ENCODE measurements around the gene CAMTA1.

- TF ChIP-seq POLR2AphosphoS5 (IDR thresholded peaks at IDR 0.05) = no peak
- no peak for TF ChIP-seq POLR2A (IDR thresholded peaks at IDR 0.05)
- TF ChIP-seq, protein P1, sequence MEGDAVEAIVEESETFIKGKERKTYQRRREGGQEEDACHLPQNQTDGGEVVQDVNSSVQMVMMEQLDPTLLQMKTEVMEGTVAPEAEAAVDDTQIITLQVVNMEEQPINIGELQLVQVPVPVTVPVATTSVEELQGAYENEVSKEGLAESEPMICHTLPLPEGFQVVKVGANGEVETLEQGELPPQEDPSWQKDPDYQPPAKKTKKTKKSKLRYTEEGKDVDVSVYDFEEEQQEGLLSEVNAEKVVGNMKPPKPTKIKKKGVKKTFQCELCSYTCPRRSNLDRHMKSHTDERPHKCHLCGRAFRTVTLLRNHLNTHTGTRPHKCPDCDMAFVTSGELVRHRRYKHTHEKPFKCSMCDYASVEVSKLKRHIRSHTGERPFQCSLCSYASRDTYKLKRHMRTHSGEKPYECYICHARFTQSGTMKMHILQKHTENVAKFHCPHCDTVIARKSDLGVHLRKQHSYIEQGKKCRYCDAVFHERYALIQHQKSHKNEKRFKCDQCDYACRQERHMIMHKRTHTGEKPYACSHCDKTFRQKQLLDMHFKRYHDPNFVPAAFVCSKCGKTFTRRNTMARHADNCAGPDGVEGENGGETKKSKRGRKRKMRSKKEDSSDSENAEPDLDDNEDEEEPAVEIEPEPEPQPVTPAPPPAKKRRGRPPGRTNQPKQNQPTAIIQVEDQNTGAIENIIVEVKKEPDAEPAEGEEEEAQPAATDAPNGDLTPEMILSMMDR (IDR thresholded peaks at IDR 0.05) = no peak
These were observed 503.7 kb downstream of the CAMTA1 start for GRCh38 chr1:7288992-7289391.

Data from prostate gland (tissue), 2 donors.